Fibroblast of upper back skin (primary cell): ENCODE measurements around the gene NASP.
A peak's percentile ranks its signal among the peaks of the same experiment; 100 is the strongest.

Experiments used
- DNase-seq: peaks from one replicate; pipeline ENCODE4 v3.0.0-alpha.2; 2013

The NASP gene, protein sequence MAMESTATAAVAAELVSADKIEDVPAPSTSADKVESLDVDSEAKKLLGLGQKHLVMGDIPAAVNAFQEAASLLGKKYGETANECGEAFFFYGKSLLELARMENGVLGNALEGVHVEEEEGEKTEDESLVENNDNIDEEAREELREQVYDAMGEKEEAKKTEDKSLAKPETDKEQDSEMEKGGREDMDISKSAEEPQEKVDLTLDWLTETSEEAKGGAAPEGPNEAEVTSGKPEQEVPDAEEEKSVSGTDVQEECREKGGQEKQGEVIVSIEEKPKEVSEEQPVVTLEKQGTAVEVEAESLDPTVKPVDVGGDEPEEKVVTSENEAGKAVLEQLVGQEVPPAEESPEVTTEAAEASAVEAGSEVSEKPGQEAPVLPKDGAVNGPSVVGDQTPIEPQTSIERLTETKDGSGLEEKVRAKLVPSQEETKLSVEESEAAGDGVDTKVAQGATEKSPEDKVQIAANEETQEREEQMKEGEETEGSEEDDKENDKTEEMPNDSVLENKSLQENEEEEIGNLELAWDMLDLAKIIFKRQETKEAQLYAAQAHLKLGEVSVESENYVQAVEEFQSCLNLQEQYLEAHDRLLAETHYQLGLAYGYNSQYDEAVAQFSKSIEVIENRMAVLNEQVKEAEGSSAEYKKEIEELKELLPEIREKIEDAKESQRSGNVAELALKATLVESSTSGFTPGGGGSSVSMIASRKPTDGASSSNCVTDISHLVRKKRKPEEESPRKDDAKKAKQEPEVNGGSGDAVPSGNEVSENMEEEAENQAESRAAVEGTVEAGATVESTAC

DNA sequence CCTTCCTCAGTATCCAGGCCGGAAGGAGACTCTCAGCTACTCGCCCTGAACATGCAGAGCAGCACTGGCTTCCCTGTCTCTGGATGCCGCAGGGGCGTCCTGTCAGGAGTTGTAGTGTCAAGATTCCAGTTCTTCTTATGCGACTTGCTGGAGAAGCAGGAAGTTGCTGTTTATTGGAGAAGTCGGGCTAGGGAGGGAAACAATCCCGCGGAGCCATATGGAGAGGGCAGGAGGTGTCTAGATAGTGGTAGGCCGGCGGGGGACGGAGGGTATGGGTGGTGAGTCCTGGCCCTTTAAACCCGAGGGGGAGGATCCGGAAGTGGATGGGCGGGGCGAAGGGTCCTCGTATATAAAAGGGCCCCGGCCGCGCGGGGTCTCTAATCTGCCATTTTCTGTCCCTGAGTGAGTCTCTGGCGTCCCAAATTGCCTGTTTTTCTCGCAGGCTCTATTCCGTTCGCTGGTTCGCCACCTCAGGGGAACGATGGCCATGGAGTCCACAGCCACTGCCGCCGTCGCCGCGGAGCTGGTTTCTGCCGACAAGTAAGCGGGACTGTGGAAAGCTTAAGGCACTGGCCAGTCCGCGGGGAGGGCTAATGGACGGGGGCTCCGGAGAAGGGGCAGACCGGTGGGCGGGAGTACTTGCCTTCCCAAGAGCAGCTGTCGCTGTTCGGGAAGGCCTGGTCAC, at the start of gene NASP:
TSS of gene NASP (plus strand) at position 376 of the 685 bp plus-strand sequence. CDS start at position 482, 106 bp downstream.
- peak; percentile 83 for DNase-seq

DNA sequence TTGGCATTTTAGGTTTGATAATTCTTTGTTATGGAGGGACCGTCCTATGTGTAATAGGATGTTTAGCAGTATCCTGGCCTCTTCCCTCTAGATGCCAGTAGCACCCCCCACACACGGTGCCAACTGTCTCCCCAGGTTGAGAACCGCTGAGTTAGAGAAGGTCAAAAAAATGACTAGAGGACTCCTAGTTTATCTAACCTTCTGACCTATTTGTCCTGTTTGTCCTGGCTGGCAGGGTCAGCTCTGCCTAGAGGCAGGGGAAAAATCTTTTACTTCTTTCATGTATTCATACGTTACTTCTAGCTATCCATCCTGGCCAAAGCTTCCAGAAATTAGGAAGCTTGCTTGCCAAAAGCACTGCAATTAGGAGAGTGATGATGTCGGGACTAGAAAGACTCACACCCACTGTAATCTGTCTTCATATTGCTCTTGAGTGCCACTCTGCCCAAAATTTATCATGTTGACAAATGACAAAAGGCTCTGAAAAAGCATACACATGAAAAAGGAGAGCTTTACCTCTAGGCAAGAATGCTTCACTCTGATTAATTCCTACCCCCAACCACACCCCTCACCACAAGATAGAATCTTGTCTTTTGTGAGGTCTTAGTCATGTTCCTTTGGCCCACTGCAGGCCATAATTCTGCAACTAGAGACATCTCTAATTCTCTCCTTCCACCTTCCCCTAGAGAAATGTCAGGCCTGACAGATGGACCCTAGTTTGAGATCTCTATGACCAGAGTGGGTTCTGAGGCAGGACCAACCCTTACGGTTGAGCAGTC, 47.7 kb upstream of the NASP start:
- no peak for DNase-seq

DNA sequence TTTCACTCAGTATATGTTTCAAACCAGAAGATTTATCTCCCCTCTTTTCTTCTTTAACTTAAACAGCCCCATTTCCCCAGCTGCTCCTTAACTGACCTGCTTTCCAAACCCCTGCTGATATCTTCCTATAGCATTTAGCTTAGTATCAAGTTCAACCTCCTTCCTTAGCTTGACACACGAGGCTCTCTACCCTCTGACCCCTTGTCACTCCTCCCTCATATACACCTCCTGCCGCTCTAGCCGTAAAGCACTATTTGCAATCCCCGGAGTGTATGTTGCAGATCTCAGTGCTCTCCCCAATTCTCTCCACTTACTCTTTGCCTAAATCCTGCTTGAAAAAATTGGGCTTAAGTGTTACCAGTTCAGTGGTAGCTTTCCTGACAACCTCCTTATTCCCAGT, 47.0 kb upstream of the NASP start:
- no peak for DNase-seq

DNA sequence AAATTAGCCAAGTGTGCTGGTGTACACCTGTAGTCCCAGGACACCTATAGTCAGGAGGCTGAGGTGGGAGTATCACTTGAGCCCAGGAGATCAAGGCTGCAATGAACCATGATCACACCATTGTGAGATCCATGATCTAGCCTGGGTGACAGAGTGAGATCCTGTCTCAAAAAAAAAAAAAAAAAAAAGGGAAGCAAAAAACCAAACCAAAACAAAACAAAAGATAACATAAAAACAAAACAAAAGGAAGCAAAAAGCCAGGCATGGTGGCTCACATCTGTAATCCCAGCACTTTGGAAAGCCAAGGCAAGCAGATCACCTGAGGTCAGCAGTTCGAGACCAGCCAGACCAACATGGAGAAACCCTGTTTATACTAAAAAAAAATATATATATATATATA, 42.6 kb upstream of the NASP start:
- no peak for DNase-seq

DNA sequence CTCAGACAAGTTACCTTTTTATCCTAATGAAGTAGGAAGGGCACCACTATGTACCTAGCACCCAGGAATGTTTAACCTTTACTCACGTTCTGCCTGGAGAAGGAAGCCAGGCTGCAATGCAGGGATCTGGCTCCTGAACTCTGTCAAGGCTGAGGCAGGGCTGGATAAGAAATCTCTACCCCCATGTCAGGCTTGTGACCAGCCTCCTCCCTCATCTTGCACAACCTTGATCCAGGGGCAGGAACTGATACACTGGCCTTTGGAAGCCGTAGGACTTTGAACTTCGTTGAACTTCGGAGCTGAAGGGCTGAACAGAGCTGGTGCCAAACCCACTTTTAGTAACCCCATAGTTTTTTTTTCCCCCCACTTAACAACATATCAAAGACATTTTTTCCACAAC, 41.2 kb upstream of the NASP start:
- no peak for DNase-seq

DNA sequence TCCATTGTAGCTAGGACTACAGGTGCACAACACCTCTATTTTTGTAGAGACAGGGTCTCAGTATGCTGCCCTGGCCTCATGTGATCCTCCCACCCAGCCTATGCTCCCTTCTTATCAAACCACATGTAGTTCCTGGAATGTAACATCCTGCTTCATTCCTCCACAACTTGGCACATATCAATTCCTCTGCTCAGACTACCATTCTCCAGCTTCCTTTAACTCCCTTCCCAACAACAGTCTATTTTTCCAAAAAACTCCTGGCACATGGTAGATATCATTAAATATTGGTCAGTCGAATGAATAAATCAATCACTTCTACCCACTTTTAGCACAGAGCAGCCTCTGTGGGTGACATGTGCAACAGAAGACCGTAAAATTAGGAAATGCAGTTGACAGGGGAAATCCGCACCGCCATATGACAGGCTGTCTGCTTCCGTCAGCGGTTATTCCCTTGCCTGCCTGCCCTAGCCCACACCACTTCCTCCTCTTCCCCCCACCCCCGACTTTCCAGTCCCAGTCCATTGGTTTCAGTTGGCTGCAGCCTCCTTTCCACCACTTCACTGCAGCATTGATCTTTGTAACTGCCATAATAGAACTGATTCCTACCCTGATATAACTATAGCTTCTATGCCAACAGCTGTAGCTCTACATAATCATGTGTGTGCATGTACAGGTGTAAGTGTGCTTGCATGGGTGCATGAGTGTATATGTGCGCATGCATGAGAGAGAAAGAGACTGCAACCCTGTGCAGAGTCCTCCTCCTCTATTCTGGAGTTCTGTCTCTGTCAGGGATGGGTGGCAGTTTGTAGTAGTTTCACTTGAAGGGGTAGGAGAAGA, 40.0 kb upstream of the NASP start:
- DNase-seq: no peak

DNA sequence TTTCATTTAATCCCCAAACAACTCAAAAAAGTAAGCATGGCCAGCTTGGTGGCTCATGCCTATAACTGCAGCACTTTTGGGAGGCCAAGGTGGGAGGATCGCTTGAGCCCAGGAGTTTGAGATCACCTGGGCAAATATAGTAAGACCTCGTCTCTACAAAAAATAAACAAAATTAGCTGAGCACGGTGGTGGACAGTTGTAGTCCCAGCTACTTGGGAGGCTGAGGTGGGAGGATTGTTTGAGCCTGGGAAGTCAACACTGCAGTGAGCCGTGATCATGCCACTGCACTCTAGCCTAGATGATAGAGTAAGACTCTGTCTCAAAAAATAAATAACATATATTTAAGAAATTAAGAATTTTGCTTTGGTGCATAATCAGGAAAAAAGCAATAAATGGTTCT, 39.3 kb upstream of the NASP start:
- DNase-seq: no peak

DNA sequence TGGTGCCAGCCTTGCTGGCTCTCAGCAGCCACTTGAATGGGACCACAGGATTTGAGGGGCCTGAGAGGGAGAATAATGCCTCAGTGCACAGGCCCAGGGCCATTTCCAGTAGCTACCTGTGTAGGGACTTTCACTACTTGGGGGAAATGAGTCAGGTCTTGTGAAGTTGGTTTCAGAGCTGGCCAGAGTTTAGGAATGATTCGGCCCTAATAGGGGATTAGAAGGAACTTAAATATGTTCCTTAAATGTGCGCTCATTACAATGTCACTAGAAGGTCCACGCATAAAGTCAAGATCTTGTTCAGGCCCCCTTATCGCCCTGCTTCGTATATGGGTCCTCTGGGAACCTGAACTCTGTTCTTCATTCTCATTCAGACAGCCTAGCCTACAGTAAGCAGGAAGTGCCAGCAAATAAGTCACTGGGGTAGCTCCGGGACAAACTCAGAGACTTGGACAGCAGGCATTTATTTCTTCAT, 38.8 kb upstream of the NASP start:
- no peak for DNase-seq

DNA sequence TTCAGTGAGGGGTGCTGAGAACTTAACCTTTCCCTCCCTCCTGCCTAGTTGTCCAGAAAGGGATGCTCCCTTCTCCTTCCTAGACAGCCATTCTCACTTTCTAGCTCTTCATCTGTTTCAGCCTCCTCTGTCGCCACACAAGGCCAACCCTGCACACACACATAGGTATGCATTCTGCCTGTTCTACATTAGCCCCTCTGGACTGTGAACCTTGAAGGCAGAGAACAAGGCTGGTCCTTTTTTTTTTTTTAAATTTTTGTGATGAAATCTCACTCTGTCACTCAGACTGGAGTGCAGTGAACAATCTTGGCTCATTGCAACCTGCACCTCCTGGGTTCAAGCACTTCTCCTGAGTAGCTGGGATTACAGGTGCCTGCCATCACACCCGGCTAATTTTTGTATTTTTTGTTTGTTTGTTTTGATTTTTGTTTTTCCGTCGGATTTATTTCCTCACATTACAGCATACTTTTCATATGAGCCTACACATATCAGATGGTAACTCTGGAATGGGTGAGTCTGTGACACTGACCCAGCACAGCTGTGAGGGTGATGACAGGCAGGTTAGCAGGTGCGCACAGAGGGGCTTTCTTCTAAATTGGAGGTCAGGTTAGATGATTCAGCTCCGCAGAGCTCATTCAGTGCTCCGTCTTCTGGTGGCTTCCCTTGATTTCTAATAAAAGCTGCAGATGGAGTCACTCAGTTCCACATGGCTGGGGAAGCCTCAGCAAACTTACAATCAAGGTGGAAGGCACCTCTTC, 38.1 kb upstream of the NASP start:
- no peak for DNase-seq

DNA sequence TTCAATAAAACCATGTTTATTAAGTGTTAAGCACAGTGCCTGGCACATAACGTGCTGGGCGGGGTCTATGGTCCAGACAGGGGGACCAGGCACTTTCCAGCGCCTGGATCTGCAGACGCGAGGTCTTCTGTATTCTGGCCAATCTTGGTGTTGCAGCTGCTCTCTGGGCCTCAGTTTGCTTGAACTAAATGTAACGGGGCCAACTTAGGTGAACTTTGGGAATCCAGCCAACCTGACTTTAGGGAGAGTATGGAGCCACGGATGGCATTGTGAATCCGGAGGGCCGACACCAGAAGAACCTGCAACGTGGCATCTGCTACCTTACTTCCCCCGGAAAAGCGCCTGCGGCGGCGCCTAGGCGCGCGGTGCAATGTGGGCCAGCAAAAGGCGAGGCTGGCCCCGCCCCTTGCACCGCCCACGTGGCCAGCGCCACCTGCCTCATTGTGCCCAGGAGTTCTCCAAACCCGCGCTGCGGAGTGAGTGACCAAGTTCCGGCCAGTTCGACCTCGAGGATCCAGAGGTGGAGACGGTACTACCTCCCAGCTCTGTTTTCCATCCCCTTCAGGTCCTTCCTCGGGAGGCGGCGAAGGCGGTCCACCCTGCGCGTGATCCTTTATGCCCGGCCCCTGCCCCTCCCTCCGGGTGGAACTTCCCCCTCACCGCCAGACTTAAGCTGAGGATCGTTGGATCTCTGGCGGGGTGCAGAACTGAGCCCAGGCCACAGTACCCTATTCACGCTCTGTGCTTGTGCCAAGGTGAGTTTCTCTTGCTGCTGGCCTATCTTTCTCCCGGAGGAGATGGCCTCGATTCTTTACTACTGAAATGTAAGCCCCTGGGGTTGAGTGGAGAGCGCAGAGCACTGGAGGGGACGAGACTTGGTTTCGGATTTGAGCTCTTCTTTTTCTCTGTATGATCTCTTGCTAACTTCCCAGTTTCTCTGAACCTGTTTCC, 33.2 kb upstream of the NASP start, which contains the start of gene AKR1A1:
TSS of gene AKR1A1 (plus strand) at position 426 of the 951 bp plus-strand sequence. CDS start 10,969 bp downstream, outside the sequence.
- peak; percentile 88 for DNase-seq

DNA sequence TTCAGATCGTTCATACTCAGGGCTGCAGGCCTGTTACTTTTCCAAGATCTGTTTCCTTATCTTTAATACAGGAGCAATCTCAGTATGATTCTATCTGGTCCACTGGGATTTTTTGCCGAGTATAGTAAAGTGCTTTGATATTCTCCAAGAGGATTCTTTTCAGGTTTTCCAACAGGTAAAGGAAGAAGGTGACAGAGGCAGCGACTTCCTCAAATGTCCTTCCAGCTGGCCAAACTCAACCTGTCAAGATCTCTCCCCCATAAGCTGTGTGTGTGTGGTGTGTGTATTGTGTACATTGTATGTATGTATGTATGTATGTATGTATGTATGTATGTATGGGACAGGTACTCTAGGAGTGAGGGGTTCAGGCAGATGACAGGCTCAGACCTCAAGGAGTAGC, 32.2 kb upstream of the NASP start:
- no peak for DNase-seq

DNA sequence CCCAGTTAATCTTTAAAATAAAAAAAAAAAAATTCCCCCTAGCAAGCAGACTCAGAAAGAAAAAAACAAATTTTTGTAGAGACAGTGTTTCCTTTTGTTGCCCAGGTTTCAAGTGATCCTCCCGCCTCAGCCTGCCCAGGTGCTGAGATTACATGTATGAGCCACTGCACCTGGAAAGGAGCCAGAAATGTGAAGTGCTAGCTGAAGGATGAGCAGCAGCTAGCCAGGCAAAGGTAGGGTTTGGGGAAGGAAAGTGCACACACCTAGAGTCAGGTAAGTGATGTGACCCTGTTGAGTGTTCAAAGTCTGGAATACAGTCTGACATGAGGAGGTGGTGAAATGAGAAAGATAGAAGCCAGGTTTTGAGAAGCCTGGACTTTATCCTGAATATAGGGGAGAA, 31.5 kb upstream of the NASP start:
- DNase-seq: no peak

DNA sequence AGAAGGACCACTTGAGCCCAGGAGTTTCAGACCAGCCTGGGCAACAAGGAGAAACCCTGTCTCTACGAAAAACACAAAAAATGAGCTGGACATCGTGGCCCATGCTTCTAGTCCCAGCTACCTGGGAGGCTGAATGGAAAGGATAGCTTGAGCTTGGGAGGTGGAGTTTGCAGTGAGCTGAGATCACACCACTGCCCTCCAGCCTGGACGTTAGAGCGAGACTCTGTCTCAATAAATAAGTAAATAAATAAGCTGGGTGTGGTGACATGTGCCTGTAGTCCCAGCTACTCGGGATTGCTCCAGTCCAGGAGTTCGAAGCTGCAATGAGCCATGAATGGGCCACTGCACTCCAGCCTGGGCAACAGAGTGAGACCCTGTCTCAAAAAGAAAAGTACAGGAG, 29.6 kb upstream of the NASP start:
- DNase-seq: no peak

DNA sequence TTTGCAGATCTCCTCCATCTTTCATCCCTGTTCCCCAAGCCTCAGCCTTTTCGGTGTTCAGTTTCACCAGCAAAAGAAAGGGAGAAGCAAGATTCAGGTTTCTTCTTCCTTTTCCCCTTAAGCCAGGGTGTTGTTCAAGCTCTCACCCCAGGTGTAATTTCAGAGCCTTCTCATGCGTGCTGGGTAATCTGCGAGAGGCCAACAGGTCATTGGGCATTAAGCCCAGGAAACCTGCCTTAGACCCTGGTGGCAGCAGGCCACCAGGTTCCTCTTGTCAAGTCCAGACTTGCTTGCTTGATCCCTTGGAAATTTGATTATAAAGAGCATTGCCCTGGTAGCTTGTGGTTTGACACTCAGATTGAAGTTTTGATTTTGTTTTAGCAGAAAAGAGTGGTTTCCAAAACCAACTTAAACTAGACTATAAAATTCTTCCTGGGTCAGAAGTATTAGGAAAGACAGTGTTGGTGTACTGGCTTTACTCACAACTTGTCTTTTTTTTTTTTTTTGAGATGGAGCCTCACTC, 26.4 kb upstream of the NASP start:
- DNase-seq: no peak

DNA sequence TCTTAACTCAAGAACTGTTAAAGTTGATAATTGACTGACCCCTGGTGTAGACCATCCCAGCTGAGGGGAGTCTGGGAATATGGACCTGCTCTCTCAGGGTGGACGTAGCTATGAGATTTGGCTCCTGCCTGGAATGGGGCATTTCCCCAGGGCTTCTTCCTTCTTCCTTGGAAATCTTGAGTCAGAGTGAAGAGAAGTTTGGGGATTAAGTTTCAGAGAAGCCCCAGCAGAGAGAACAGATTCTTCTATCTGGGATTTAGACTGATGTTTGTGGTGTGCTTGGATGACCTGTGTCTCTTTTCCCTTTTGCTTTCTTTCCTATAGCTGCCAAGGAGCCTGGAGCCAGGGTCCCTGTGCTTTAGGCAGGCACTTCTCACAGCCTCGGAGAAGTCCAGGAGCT, 20.0 kb upstream of the NASP start:
- no peak for DNase-seq

DNA sequence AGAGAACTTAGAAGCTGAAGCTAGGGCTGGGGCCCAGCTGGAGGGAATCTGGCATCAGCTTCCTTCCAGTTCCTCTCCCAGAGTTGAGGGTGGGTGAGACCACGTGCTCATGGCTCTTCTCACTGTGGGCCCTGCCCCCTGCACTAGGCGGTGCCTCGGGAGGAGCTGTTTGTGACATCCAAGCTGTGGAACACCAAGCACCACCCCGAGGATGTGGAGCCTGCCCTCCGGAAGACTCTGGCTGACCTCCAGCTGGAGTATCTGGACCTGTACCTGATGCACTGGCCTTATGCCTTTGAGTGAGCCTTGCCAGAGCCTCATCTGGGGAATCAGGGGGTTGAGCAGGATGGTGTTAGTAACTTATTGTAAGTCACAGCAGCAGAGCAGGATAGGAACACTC, 17.1 kb upstream of the NASP start:
- DNase-seq: no peak

DNA sequence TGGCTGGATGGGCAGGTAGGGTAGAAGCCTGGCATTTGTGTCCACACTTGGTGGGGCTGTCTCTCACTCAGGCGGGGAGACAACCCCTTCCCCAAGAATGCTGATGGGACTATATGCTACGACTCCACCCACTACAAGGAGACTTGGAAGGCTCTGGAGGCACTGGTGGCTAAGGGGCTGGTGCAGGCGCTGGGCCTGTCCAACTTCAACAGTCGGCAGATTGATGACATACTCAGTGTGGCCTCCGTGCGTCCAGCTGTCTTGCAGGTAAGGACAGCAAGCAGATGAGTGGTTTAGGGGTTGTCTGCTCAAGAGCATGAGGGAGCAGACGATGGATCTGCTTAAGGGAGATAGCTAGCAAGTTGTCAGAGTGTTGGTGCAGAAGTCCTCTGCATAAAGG, 15.9 kb upstream of the NASP start:
- no peak for DNase-seq

DNA sequence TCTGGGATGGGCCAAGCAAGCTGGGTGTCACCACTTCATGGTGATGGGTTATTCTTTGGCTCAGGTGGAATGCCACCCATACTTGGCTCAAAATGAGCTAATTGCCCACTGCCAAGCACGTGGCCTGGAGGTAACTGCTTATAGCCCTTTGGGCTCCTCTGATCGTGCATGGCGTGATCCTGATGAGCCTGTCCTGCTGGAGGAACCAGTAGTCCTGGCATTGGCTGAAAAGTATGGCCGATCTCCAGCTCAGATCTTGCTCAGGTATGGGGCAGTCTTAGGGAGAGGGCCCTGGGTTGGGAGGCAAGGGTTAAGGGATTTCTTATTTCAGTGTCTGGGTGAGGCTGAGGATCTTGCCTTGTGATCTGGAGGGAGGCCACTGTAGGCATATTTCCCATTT, 15.4 kb upstream of the NASP start:
- no peak for DNase-seq

DNA sequence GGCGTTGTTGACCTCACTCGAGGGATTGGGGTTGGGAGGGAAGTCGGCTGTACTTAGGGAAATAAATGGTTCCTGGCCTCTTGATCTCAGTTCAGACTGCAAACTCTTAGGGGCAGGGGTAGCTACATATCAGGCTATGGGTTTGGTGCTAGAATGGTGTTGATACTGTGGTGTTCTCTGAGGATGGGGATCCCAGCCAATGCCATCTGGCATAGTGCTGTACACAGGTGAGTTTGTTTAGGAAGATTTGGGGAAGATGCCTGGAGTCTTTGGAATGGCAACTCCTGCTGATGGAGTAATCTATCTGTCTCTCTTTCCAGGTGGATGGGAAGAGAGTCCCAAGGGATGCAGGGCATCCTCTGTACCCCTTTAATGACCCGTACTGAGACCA, 14.3 kb upstream of the NASP start:
- no peak for DNase-seq
